Fibroblast of the aortic adventitia (primary cell): Measurements from ENCODE around the gene ALKAL2. TPM values are rescaled to one million over a fixed set of nuclear protein-coding genes. Genes with fewer than 3 reads are reported as not detected.

Experiments
- DNase-seq: peaks from one replicate; pipeline ENCODE4 v3.0.0-alpha.2; 2010; ENCODE audit warnings: low read depth
- H3K4me3 ChIP-seq: 2 replicates; pipeline ENCODE4 v1.5.1; 2011; ENCODE audit warnings: low read depth, mild to moderate bottlenecking, control low read depth, low read length, moderate library complexity
- CTCF ChIP-seq: IDR thresholded peaks from 2 replicates; pipeline ENCODE4 v1.5.1; 2011; ENCODE audit warnings: mild to moderate bottlenecking, low read length, control low read depth, inconsistent platforms; ENCODE audit not compliant: insufficient read depth
- total RNA-seq: library from RNA; depleted of rRNA; stranded (reverse); fragments of >200 nt; gene quantifications from 2 replicates; pipeline ENCODE4 v1.2.3, GENCODE V29; 2012; ENCODE audit warnings: low replicate concordance

The ALKAL2 gene
- total RNA-seq, 1 donor, result 1.3 TPM

- no peak for DNase-seq
- TF ChIP-seq CTCF, result no peak
- no peak overlapping the region for H3K4me3 ChIP-seq
Observed at GRCh38 chr2:257842-258241, 30.0 kb downstream of the ALKAL2 start.

GRCh38 chr2:257429-257828 is 30.5 kb downstream of the ALKAL2 start:
- no peak for TF ChIP-seq CTCF
- DNase-seq, result no peak
- no peak overlapping the region for H3K4me3 ChIP-seq

- no peak overlapping the region for H3K4me3 ChIP-seq
- DNase-seq, result no peak
- TF ChIP-seq CTCF, result no peak
Observed at GRCh38 chr2:256094-256493, 31.8 kb downstream of the ALKAL2 start.

GRCh38 chr2:255195-255594 is 32.7 kb downstream of the ALKAL2 start:
- no peak for TF ChIP-seq CTCF
- no peak overlapping the region for H3K4me3 ChIP-seq
- DNase-seq, result no peak

- TF ChIP-seq CTCF, result no peak
- no peak overlapping the region for H3K4me3 ChIP-seq
- DNase-seq, result no peak
Observed at GRCh38 chr2:254241-254640, 33.6 kb downstream of the ALKAL2 start.

- no peak overlapping the region for H3K4me3 ChIP-seq
- no peak for DNase-seq
- TF ChIP-seq CTCF, result no peak
Observed at GRCh38 chr2:253202-253638, 34.7 kb downstream of the ALKAL2 start.

GRCh38 chr2:252001-252602 is 35.8 kb downstream of the ALKAL2 start:
- DNase-seq, result no peak
- TF ChIP-seq CTCF, result no peak
- no peak overlapping the region for H3K4me3 ChIP-seq
